DMS53 treated with DMSO at 0.1 percent for 48 hours (cell line): Measurements from ENCODE around the gene GK2.

Experiments used
- DNase-seq: peaks from one replicate; lab custom pipeline; 2025; ENCODE audit not compliant: unreplicated experiment; lab: John Stamatoyannopoulos, UW

The GK2 gene

GRCh38 chr4:79408063-79408462 lies at the start of gene GK2:
GK2 (minus strand) TSS chr4:79408228; CDS start chr4:79408200, 28 bp downstream.
- DNase-seq: no peak

- no peak for DNase-seq
Observed at GRCh38 chr4:79455216-79455615, 47.2 kb upstream of the GK2 start.

- DNase-seq: no peak
Observed at GRCh38 chr4:79454656-79455055, 46.6 kb upstream of the GK2 start.

DNA sequence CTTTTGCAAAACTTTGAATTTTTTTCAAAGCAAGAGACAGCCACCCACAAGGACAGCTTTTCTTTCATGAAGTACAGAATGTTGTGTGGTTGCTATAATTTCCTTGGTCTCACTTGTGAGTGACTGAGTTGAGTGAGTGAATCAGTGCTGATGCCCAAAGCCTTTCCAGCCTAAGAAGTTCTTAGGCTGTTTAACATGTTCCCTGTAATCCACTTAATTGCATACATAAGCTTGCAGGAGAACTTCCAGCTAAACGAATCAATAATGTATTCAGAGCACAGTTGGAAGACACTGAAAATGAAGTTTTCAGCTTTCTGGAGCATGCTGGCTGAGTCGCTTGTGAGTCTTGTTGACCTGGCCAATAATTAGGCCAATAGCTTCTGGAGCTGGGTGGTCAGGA lies 42.0 kb upstream of the GK2 start:
- DNase-seq: no peak

DNA sequence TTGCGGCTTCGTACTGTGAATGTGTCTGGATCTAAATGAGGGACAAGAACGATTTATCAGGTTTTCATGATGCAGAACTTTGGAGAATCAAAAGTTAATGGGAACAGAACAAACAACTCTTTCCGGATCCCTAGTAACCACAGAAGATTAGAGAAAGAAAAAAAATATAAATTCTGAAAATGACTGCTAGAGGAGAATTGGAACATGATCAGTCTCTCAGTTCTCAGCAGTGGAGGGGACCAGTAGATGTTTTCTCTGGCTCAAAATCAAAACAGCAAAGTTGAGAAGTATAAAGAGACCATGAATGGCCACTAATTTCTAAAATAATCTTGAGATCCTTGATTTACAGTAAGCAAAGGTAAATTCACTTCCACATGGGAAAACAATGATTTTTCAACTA lies 38.1 kb upstream of the GK2 start:
- no peak for DNase-seq

DNA sequence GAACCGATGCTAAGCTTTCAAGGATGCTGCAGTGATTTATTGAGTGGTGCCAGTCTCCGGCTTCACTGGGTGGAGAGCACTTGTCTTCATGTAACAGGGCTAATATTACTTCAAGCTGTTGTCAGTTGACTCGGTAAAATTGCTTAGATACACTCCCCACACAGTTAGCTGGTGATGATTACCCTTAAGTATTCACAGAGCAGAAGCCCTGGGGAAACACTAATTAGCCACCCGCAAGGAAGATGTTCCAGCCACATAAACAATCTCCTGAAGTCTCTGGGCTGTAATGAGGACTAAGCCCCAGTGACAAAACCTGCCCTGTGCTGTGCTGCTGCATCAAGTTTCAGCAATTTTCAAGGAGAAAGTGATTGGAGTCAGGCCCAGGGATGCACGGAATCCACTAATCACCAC lies 37.3 kb upstream of the GK2 start:
- DNase-seq: no peak

DNA sequence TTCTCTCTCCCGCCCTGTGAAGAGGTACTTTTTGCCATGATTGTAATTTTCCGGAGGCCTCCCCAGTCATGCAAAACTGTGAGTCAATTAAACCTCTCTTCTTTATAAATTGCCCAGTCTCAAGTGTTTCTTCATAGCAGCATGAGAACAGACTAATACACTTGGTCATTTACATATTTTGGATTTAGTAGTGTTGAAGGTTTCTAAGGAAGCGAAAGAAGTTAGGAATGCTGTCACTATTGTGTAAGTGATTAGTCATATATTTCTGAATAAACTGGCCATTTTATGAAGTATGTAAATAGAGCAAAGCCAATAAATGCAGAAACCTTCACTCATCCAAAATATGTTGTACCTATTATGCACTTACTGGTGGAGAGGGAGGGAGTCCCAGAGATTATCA lies 34.4 kb upstream of the GK2 start:
- DNase-seq: no peak

GRCh38 chr4:79439489-79439888 lies 31.5 kb upstream of the GK2 start:
- DNase-seq: no peak

- no peak for DNase-seq
Observed at GRCh38 chr4:79431839-79432238, 23.8 kb upstream of the GK2 start.

DNA sequence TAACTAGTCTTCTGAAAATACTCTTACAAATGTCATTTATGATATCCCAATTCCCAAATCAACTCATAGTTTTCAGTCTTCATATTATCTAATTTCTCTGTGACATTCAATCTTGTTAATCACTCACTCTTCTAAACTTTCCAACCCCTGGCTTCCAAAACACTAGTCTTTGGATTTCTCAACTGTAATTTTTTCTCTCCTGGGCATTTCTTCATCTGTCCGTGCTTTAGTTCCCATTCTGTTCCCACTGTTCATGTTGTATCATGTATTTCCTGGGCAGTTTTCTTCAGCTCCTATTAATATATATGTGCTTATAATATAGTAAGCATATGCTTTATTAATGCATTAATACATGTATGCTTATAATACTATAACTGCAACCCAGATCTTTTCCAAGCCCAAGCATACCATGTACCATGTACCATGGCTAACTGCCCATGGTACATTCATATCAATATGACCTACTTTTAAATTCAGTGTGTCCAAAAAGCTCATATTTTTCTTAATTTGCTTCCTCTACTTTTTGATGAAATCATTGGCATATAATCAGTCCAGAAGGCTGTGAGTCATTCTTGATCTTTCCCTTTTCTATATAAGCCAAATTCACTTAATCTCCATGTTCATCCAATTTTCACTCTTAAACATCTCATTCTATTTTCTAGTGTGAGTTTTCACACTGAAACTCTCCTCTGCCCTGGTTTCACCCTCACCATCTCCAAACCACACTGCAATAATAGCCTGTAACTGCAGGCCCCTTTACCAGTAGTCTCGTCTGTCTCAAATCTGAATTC lies 21.3 kb upstream of the GK2 start:
- DNase-seq: no peak

GRCh38 chr4:79426989-79427388 lies 19.0 kb upstream of the GK2 start:
- DNase-seq: no peak

DNA sequence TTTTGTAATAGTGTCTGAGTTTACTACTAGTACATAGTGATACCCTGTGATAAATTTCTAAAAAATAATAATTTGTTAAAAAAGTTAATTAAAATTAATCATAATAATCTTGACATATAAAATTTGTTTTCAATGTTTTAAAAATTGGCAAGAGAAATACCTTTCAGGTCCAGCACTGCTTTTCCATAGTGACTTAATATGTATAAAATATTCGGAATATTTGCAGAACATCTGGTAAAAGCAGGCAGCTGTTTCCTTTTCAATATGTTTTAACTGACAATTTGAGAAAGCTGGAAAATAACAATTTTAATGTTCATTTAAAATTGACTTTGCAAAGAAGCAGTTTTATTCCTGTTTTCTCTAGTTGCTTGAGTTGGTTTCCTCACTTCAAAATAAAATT lies 17.6 kb upstream of the GK2 start:
- no peak for DNase-seq

GRCh38 chr4:79421483-79421882 lies 13.5 kb upstream of the GK2 start:
- DNase-seq: no peak

DNA sequence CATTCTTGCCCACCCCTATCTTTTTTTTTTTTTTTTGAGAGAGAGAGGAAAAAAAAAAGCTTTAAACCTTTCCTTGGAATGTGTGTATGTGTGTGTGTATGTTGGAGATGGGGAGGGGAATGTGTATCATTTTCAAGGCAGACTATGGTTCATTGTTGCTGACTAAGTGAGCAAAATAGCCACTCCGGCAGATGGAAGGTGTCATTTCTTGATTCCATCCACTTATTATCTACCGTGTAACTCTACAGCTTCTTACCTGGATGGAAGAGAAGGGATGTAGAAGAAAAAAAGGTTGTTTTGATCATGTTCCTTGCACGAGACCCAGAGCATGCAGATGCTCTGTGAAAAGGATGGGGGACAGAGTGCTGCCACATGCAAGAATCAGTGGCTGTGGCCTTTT lies 5.9 kb upstream of the GK2 start:
- DNase-seq: no peak

DNA sequence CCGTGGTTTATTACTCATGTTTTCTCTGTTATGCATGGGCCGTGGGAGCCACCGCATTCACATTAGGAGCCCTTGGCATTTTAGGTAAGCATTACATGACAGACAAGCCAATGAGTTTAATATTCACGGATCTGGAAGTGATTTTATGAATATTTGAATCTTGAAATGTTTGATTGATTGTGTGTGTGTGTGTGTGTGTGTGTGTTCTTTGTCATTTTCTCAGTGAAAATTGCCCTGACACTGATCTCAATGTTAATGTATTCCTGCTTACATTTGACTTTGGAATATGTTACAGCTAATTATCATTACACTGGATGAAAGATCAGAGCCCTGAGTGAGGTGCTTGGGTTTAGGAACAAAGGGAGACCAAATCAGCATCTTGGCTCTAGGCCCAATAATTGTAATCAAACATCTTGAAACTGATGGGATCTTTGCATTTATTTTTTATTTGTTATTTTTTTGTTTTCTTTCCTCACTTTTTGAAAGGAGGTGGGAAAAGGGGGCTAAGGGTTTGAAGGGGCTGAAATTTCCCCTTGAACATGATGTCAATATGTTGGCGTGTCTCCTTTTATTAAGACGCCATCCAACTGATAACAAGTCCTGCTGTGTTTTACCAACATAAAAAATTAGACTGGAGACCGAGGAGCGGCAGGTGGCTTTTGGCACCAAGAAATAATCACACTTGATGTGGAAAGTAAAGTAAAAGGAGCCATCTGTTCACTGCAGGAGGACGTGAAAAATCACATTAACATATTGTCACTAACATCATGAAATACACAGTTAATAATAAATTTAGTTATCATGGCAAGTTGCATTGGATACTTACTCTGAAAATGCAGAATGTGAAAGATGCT lies 5.2 kb upstream of the GK2 start:
- no peak for DNase-seq

- DNase-seq: no peak
Observed at GRCh38 chr4:79404666-79405065, 3.4 kb downstream of the GK2 start.

GRCh38 chr4:79403356-79403755 lies 4.7 kb downstream of the GK2 start:
- DNase-seq: no peak

DNA sequence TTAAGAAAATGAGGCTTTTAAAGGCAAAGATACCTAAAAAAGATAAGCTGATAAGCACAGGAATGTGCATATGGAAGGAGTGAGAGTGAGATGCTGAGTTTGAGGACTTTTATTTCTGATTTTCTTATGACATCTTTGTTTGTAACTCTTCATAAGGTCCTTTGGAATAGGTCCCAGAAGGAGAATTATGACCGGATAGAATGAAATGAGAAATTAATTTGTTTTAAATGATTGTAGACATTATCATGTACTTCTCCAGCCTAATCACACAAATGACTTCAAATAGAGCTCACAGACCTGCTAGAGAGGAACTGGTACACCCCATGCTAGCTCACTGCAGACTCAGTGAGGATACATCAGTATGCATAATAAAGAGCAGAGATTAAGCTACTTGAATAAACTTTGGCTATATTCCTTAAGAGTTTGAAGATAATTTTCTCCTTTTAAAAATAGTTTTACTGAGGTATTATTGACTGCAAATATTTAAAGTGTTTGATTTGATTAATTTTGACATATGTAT lies 5.6 kb downstream of the GK2 start:
- DNase-seq: no peak

GRCh38 chr4:79399076-79399475 lies 9.0 kb downstream of the GK2 start:
- no peak for DNase-seq

DNA sequence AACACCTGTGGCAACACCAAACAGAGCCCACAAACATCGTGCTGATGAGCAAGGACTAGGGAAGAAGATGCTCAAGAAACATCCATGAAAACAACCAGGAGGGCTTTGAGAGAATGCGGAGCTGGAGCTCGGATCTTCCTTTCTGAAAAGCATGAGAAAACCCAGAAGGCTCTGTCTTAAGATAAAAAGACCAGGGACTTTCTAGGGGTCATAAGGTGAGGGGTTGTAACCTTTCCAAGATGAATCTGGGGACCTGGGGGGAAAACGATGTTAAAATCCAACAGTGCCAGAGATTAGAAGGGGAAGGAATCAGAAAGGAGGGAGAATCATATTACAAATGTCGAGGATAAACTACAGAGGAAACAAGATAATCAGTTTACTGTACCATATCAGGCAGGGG lies 10.1 kb downstream of the GK2 start:
- no peak for DNase-seq

GRCh38 chr4:79396794-79397193 lies 11.2 kb downstream of the GK2 start:
- DNase-seq: no peak

DNA sequence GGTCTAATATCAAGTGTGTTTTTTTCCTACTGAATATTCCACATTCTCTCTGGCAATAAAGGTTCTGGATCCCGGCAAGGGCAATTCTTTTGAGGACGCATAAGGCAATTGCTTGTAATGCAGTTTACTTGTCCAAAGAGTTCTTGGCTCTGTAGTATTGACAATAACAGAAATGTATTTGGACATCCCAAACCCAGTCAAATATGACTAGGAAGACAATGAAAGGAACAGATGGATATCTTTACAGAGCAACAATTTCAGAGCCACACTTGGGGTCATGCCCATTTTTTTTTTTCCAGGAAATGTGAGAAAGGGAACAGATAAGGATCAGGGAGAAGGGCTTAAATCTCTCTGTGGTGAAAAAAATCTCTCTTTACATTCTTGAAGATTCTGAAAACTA lies 12.2 kb downstream of the GK2 start:
- no peak for DNase-seq
